Activated T-cell treated with anti-CD3 and anti-CD28 coated beads for 4 hours (primary cell): Measurements from ENCODE around the gene CLSTN2.

Experiments used
- DNase-seq: peaks from one replicate; pipeline ENCODE4 v3.0.0-alpha.2; 2020

The CLSTN2 gene

GRCh38 chr3:140529096-140529495 lies 594.1 kb downstream of the CLSTN2 start:
- DNase-seq = no peak

- no peak for DNase-seq
Measured at GRCh38 chr3:140529558-140529957, 594.6 kb downstream of the CLSTN2 start.

GRCh38 chr3:140530131-140530530 lies 595.1 kb downstream of the CLSTN2 start:
- no peak for DNase-seq

GRCh38 chr3:140530603-140531002 lies 595.6 kb downstream of the CLSTN2 start:
- no peak for DNase-seq

GRCh38 chr3:140532793-140533330 lies 597.9 kb downstream of the CLSTN2 start:
- no peak for DNase-seq

- no peak for DNase-seq
Measured at GRCh38 chr3:140536926-140537726, 602.1 kb downstream of the CLSTN2 start.

GRCh38 chr3:140537727-140538082 lies 602.7 kb downstream of the CLSTN2 start:
- DNase-seq = no peak

GRCh38 chr3:140540262-140540661 lies 605.3 kb downstream of the CLSTN2 start:
- DNase-seq = no peak

GRCh38 chr3:140541975-140542653 lies 607.1 kb downstream of the CLSTN2 start:
- DNase-seq = no peak

GRCh38 chr3:140545197-140545596 lies 610.2 kb downstream of the CLSTN2 start:
- DNase-seq = no peak

- DNase-seq = no peak
Measured at GRCh38 chr3:140545756-140546155, 610.8 kb downstream of the CLSTN2 start.

GRCh38 chr3:140546649-140547048 lies 611.7 kb downstream of the CLSTN2 start:
- DNase-seq = no peak

GRCh38 chr3:140552403-140552802 lies 617.4 kb downstream of the CLSTN2 start:
- DNase-seq = no peak

- no peak for DNase-seq
Measured at GRCh38 chr3:140552898-140553297, 617.9 kb downstream of the CLSTN2 start.

GRCh38 chr3:140553591-140553990 lies 618.6 kb downstream of the CLSTN2 start:
- no peak for DNase-seq

GRCh38 chr3:140555666-140556065 lies 620.7 kb downstream of the CLSTN2 start:
- no peak for DNase-seq

- DNase-seq = no peak
Measured at GRCh38 chr3:140557476-140557875, 622.5 kb downstream of the CLSTN2 start.

- no peak for DNase-seq
Measured at GRCh38 chr3:140559546-140559945, 624.6 kb downstream of the CLSTN2 start.

GRCh38 chr3:140563206-140563760 lies 628.3 kb downstream of the CLSTN2 start:
- DNase-seq = no peak

- DNase-seq = no peak
Measured at GRCh38 chr3:140568131-140568530, 633.1 kb downstream of the CLSTN2 start.

- no peak for DNase-seq
Measured at GRCh38 chr3:140568842-140569520, 634.0 kb downstream of the CLSTN2 start.

- no peak for DNase-seq
Measured at GRCh38 chr3:140570602-140571001, 635.6 kb downstream of the CLSTN2 start.

GRCh38 chr3:140571836-140572235 lies 636.9 kb downstream of the CLSTN2 start:
- no peak for DNase-seq
